ENCODE data around the gene ADRM1.

GRCh38 chr20:62314339-62314638, 11.5 kb downstream of the ADRM1 start:
- TF ChIP-seq CTCF (IDR thresholded peaks at IDR 0.05), result no peak
- no peak for TF ChIP-seq POLR2AphosphoS5 (IDR thresholded peaks at IDR 0.05)
- TF ChIP-seq POLR2A (IDR thresholded peaks at IDR 0.05), result no peak

All from transverse colon (tissue), 4 donors.